ENCODE measurements around the gene PLA2G4F.

DNA sequence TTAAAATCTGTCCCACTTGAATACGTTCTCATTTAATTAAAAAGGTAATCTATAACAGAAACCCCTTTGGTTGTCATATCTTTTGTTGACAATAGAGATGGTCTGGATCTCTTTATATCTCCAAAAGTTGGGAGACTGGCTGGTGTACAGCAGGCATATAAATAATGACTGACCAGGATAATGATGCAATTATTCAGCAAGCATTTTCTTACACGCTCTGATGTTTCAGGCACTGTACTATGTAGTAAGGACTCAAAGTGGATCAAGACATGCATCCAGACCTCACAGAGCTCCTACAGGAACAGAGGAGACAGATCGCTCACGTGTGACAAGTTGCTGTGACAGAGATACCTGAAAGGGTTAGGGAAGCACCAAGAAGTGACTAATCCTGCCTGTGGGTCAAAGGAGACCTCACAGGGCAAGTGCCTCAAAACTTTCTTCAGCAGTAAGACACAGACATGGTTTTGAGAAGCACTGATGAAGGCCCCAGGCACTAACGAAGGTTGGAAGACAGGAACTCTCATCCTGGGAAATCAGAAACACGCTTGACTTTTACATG lies 26.0 kb upstream of the PLA2G4F start:
- TF ChIP-seq POLR2A (IDR thresholded peaks at IDR 0.05; ENCODE audit: borderline replicate concordance, extremely low read depth, insufficient read depth, insufficient read length) (no peak), SIN3A (IDR thresholded peaks at IDR 0.05; ENCODE audit: low read depth) (no peak), SP1 (IDR thresholded peaks at IDR 0.05; ENCODE audit: low read depth) (no peak), SRF (IDR thresholded peaks at IDR 0.05; ENCODE audit: low read depth) (no peak), POLR2AphosphoS5 (IDR thresholded peaks at IDR 0.05; ENCODE audit: low read depth, low read length) (no peak), ZNF274 (IDR thresholded peaks at IDR 0.05; ENCODE audit: low read depth, low read length) (no peak)
- TF ChIP-seq, protein P1, sequence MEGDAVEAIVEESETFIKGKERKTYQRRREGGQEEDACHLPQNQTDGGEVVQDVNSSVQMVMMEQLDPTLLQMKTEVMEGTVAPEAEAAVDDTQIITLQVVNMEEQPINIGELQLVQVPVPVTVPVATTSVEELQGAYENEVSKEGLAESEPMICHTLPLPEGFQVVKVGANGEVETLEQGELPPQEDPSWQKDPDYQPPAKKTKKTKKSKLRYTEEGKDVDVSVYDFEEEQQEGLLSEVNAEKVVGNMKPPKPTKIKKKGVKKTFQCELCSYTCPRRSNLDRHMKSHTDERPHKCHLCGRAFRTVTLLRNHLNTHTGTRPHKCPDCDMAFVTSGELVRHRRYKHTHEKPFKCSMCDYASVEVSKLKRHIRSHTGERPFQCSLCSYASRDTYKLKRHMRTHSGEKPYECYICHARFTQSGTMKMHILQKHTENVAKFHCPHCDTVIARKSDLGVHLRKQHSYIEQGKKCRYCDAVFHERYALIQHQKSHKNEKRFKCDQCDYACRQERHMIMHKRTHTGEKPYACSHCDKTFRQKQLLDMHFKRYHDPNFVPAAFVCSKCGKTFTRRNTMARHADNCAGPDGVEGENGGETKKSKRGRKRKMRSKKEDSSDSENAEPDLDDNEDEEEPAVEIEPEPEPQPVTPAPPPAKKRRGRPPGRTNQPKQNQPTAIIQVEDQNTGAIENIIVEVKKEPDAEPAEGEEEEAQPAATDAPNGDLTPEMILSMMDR (IDR thresholded peaks at IDR 0.05 in 2 of 3, conservative IDR thresholded peaks at IDR 0.05 in 1 of 3; ENCODE audit: borderline replicate concordance in 1 of 3, insufficient read depth in 1 of 3, low read depth in 2 of 3, low read length in 2 of 3), result no peak
- TF ChIP-seq, protein P2, sequence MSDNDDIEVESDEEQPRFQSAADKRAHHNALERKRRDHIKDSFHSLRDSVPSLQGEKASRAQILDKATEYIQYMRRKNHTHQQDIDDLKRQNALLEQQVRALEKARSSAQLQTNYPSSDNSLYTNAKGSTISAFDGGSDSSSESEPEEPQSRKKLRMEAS (IDR thresholded peaks at IDR 0.05), result no peak

Data from HCT116 (cell line).